Progenitor cell of endocrine pancreas (in vitro differentiated cells): ENCODE data around the gene STPG4. TPM values are rescaled to one million over a fixed set of nuclear protein-coding genes. Genes with fewer than 3 reads are reported as not detected.

Source experiments
- DNase-seq: peaks from one replicate; pipeline ENCODE4 v3.0.0; 2021; ENCODE audit warnings: low spot score; ENCODE audit not compliant: unreplicated experiment
- H3K27ac Mint-ChIP-seq: 2 replicates; pipeline ENCODE4 v1.8.0; 2021; ENCODE audit warnings: mild to moderate bottlenecking, moderate library complexity, mixed read lengths
- H3K27me3 Mint-ChIP-seq: 2 replicates; pipeline ENCODE4 v1.8.0; 2021; ENCODE audit warnings: mixed read lengths
- H3K36me3 Mint-ChIP-seq: 2 replicates; pipeline ENCODE4 v1.8.0; 2022; ENCODE audit warnings: mixed read lengths; ENCODE audit not compliant: insufficient read depth
- H3K4me1 Mint-ChIP-seq: 2 replicates; pipeline ENCODE4 v1.8.0; 2021; ENCODE audit warnings: low read depth, mixed read lengths
- H3K4me3 Mint-ChIP-seq: 2 replicates; pipeline ENCODE4 v1.8.0; 2021; ENCODE audit warnings: low read depth, mild to moderate bottlenecking, moderate library complexity, mixed read lengths
- H3K9me3 Mint-ChIP-seq: 2 replicates; pipeline ENCODE4 v1.8.0; 2021; ENCODE audit warnings: low read depth, mixed read lengths
- CTCF ChIP-seq: fragments of 200-600 bp; sonication (generic); IDR thresholded peaks from one replicate; pipeline ENCODE4 v1.5.0; 2021; ENCODE audit warnings: antibody characterized with exemption, mild to moderate bottlenecking; ENCODE audit not compliant: unreplicated experiment
- total RNA-seq: library from RNA; stranded (reverse); gene quantifications from 2 replicates; pipeline ENCODE4 v1.2.1, GENCODE V29; 2021

Gene STPG4
- total RNA-seq, 1 donor from 2014 or later = 0.34 TPM

- no peak for TF ChIP-seq CTCF
- Mint-ChIP-seq H3K4me1 (peaks cover 10% of the 10 kb centered on the region), H3K36me3 (peaks cover 4% of the 10 kb centered on the region), H3K9me3 (no peaks in the 10 kb centered on the region), H3K27me3 (peaks cover 13% of the 10 kb centered on the region), H3K27ac (no peak overlapping the region), H3K4me3 (no peak overlapping the region)
- no peak for DNase-seq
Measured at GRCh38 chr2:47180531-47180930, 25.4 kb upstream of the STPG4 start.

- peaks cover 19% of the 10 kb centered on the region for H3K4me1 Mint-ChIP-seq
- no peaks in the 10 kb centered on the region for H3K9me3 Mint-ChIP-seq
- H3K36me3 Mint-ChIP-seq = peaks cover 4% of the 10 kb centered on the region
- H3K27ac Mint-ChIP-seq = no peak overlapping the region
- DNase-seq = no peak
- no peak for TF ChIP-seq CTCF
- peaks cover 13% of the 10 kb centered on the region for H3K27me3 Mint-ChIP-seq
- no peak overlapping the region for H3K4me3 Mint-ChIP-seq
Measured at GRCh38 chr2:47179388-47179787, 24.3 kb upstream of the STPG4 start.

- no peak overlapping the region for H3K4me3 Mint-ChIP-seq
- no peaks in the 10 kb centered on the region for H3K9me3 Mint-ChIP-seq
- TF ChIP-seq CTCF = no peak
- H3K36me3 Mint-ChIP-seq = peaks cover 4% of the 10 kb centered on the region
- no peak overlapping the region for H3K27ac Mint-ChIP-seq
- peaks cover 29% of the 10 kb centered on the region for H3K4me1 Mint-ChIP-seq
- DNase-seq = no peak
- H3K27me3 Mint-ChIP-seq = peaks cover 13% of the 10 kb centered on the region
Measured at GRCh38 chr2:47178341-47178740, 23.2 kb upstream of the STPG4 start.

GRCh38 chr2:47177043-47177565 lies 22.0 kb upstream of the STPG4 start:
- Mint-ChIP-seq H3K4me1 (peaks cover 40% of the 10 kb centered on the region), H3K4me3 (peak overlapping the region; percentile 99), H3K9me3 (no peaks in the 10 kb centered on the region), H3K27ac (peak overlapping the region; percentile 100), H3K36me3 (peaks cover 4% of the 10 kb centered on the region), H3K27me3 (peaks cover 9% of the 10 kb centered on the region)
- TF ChIP-seq CTCF = no peak
- DNase-seq = no peak

GRCh38 chr2:47174733-47175361 lies 19.7 kb upstream of the STPG4 start:
- no peak for DNase-seq
- TF ChIP-seq CTCF = no peak
- Mint-ChIP-seq H3K27me3 (no peaks in the 10 kb centered on the region), H3K4me3 (peak overlapping the region; percentile 95), H3K27ac (peak overlapping the region; percentile 98), H3K36me3 (peaks cover 5% of the 10 kb centered on the region), H3K4me1 (peaks cover 60% of the 10 kb centered on the region), H3K9me3 (no peaks in the 10 kb centered on the region)
